SK-N-MC (cell line): ENCODE data around the gene TXLNB.

Experiments used
- EZH2 ChIP-seq: fragments of 200-600 bp; sonication (generic); IDR thresholded peaks from one replicate; pipeline ENCODE4 v1.6.1; 2017; ENCODE audit warnings: antibody characterized with exemption
- POLR2AphosphoS5 ChIP-seq: IDR thresholded peaks from 2 replicates; pipeline ENCODE4 v1.6.1; 2012; ENCODE audit warnings: mild to moderate bottlenecking, low read depth, low read length, borderline replicate concordance

- TF ChIP-seq POLR2AphosphoS5 (no peak; the same call in 1 of the 2 replicates), EZH2 (no peak)
These were observed 16.3 kb downstream of the TXLNB start for GRCh38 chr6:139275279-139276055.
